ENCODE measurements around the gene RYR3.

GRCh38 chr15:33616475-33616874 lies 305.7 kb downstream of the RYR3 start:
- TF ChIP-seq ZFP3 (CRISPR knock-in tag; IDR thresholded peaks at IDR 0.05) = no peak
- no peak for TF ChIP-seq ESRRG (CRISPR knock-in tag; IDR thresholded peaks at IDR 0.05)
- TF ChIP-seq SNAI2 (CRISPR knock-in tag; IDR thresholded peaks at IDR 0.05) = no peak
- TF ChIP-seq ARNTL (CRISPR knock-in tag; IDR thresholded peaks at IDR 0.05; ENCODE audit: borderline replicate concordance, low read depth) = no peak
- no peak for TF ChIP-seq RARB (CRISPR knock-in tag; IDR thresholded peaks at IDR 0.05)
- TF ChIP-seq POU6F1 (CRISPR knock-in tag; IDR thresholded peaks at IDR 0.05; ENCODE audit: borderline replicate concordance, low read depth) = no peak
- TF ChIP-seq BACH2 (CRISPR knock-in tag; IDR thresholded peaks at IDR 0.05; ENCODE audit: borderline replicate concordance) = no peak
- TF ChIP-seq PATZ1 (CRISPR knock-in tag; IDR thresholded peaks at IDR 0.05; ENCODE audit: borderline replicate concordance) = no peak
- no peak for TF ChIP-seq CSRNP3 (CRISPR knock-in tag; IDR thresholded peaks at IDR 0.05)
- no peak for TF ChIP-seq ZNF8 (CRISPR knock-in tag; IDR thresholded peaks at IDR 0.05)
- no peak for TF ChIP-seq CREB5 (CRISPR knock-in tag; IDR thresholded peaks at IDR 0.05; ENCODE audit: low read depth)
